IgD-negative memory B cell (primary cell): Measurements from ENCODE around the gene FLAD1. TPM values are rescaled to one million over a fixed set of nuclear protein-coding genes. Genes with fewer than 3 reads are reported as not detected.
"Not testable (repeated sequence)": the region's sequence is repeated elsewhere in the genome, so short reads cannot be mapped to it uniquely, and the experiment has no call there.

Experiments used
- H3K27ac Mint-ChIP-seq, 3 donors: one replicate each; pipeline ENCODE4 v1.8.0; 2020 to 2022; ENCODE audit warnings: mild to moderate bottlenecking in 3 of 3, mixed read lengths in 3 of 3, moderate library complexity in 1 of 3
- H3K27me3 Mint-ChIP-seq: one replicate; pipeline ENCODE4 v1.8.0; 2021; ENCODE audit warnings: mixed read lengths
- H3K36me3 Mint-ChIP-seq: one replicate; pipeline ENCODE4 v1.8.0; 2020; ENCODE audit warnings: mild to moderate bottlenecking, mixed read lengths
- H3K4me1 Mint-ChIP-seq, 3 donors: one replicate each; pipeline ENCODE4 v1.8.0; 2020 to 2022; ENCODE audit warnings: mixed read lengths in 3 of 3, mild to moderate bottlenecking in 1 of 3
- H3K4me3 Mint-ChIP-seq, 4 donors: one replicate each; pipeline ENCODE4 v1.8.0; 2020 to 2022; ENCODE audit warnings: mild to moderate bottlenecking in 4 of 4, mixed read lengths in 4 of 4, moderate library complexity in 3 of 4
- H3K9me3 Mint-ChIP-seq, 3 donors: one replicate each; pipeline ENCODE4 v1.8.0; 2020 to 2021; ENCODE audit warnings: mixed read lengths in 3 of 3, mild to moderate bottlenecking in 1 of 3
- polyA plus RNA-seq: library from polyadenylated mRNA; unstranded; fragments of 300-500 nt; fragmentation: Illumina TruSeq; gene quantifications from one replicate; pipeline ENCODE4 v1.2.3, GENCODE V29; 2021

Gene FLAD1
- polyA plus RNA-seq, 1 donor from 2014 or later = 57.6 TPM

- Mint-ChIP-seq H3K27ac (peak overlapping the region in 1 of 3 donors; percentile 76), H3K9me3 (no peaks in the 10 kb centered on the region), H3K4me1 (peaks cover 0 to 11% (median 9%) of the 10 kb centered on the region in 3 donors), H3K36me3 (peaks cover 5% of the 10 kb centered on the region), H3K4me3 (no peak overlapping the region), H3K27me3 (no peaks in the 10 kb centered on the region)
These were observed 777 bp downstream of the FLAD1 start for GRCh38 chr1:154983776-154984466.

GRCh38 chr1:154986736-154987135 is 3.6 kb downstream of the FLAD1 start:
- not testable (repeated sequence) for H3K9me3 Mint-ChIP-seq, H3K36me3 Mint-ChIP-seq, H3K27ac Mint-ChIP-seq, H3K27me3 Mint-ChIP-seq, H3K4me3 Mint-ChIP-seq
- H3K4me1 Mint-ChIP-seq = peaks cover 0 to 14% (median 10%) of the 10 kb centered on the region in 3 donors

DNA sequence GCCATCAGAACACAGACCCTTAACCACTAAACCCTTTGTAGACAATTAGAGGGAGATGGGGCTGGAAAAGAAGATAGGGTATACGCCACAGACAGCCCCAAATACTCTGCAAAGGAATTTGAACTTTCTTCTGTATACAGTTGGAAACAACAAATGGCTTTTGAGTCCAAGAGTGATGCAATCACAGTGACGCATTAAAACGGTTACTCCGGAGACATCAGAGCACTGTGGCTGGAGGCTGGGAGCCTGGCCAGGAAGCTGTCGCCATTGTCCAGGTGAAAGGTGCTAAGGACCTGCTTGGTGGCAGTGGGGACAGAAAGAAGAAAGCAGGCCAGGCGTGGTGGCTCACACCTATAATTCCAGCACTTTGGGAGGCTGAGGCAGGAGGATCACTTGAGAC is 4.2 kb downstream of the FLAD1 start:
- no peak overlapping the region for H3K4me3 Mint-ChIP-seq
- H3K27me3 Mint-ChIP-seq = no peaks in the 10 kb centered on the region
- peaks cover 3% of the 10 kb centered on the region for H3K36me3 Mint-ChIP-seq
- H3K9me3 Mint-ChIP-seq = no peaks in the 10 kb centered on the region
- peaks cover 0 to 14% (median 10%) of the 10 kb centered on the region in 3 donors for H3K4me1 Mint-ChIP-seq
- no peak overlapping the region for H3K27ac Mint-ChIP-seq

- H3K4me3 Mint-ChIP-seq = peak overlapping the region in 1 of 4 donors; percentile 29
- H3K36me3 Mint-ChIP-seq = peaks cover 4% of the 10 kb centered on the region
- H3K27me3 Mint-ChIP-seq = no peaks in the 10 kb centered on the region
- no peak overlapping the region for H3K27ac Mint-ChIP-seq
- peaks cover 0 to 14% (median 12%) of the 10 kb centered on the region in 3 donors for H3K4me1 Mint-ChIP-seq
- no peaks in the 10 kb centered on the region for H3K9me3 Mint-ChIP-seq
These were observed 5.2 kb downstream of the FLAD1 start for GRCh38 chr1:154988058-154988954.

DNA sequence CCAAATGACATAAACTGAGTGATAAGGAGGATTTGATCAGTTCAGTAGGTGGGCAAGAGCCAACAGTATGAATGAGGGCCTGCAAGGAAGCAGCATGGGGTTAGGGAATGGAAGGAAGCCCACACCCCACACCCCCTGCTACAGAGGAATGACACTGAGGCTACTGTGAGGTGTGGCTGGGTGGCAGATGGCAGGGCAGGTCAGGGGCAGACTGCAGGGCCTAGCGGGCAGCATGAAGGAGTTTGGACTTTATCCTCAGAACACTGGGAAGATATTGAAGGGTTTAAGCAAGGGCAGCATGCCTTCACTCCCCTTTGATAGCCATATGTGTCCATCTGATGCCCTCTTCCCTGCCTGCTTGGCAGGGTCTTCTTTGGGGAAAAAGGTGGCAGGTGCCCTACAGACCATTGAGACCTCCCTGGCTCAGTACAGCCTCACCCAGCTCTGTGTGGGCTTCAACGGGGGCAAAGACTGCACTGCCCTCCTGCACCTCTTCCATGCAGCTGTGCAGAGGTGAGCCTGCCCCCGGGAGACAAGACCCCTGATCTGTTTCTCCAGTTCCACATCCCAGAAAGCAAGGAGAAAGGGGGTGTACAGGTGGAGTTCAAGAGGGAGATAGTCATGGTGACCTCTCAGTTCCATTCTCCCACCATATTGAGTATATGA is 6.2 kb downstream of the FLAD1 start:
- H3K4me3 Mint-ChIP-seq = peak overlapping the region in 1 of 4 donors; percentile 18
- peaks cover 4% of the 10 kb centered on the region for H3K36me3 Mint-ChIP-seq
- H3K27me3 Mint-ChIP-seq = no peaks in the 10 kb centered on the region
- H3K9me3 Mint-ChIP-seq = no peaks in the 10 kb centered on the region
- no peak overlapping the region for H3K27ac Mint-ChIP-seq
- H3K4me1 Mint-ChIP-seq = peaks cover 0 to 9% (median 6%) of the 10 kb centered on the region in 3 donors

DNA sequence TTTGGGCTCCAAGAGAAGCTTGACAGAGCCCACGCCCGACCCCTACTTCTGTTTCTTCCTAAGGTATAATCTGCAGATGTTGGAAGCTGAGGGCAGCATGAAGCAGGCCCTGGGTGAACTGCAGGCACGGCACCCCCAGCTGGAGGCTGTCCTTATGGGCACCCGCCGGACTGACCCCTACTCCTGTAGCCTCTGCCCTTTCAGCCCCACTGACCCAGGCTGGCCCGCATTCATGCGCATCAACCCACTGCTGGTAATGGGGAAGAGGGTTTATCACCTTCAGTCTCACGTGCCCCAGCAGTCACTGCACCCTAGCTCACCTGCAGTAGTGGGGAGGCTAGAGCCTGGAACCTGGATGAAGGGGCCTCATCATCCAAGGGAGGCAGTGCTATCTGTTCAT is 7.1 kb downstream of the FLAD1 start:
- H3K4me3 Mint-ChIP-seq = no peak overlapping the region
- H3K27ac Mint-ChIP-seq = no peak overlapping the region
- H3K4me1 Mint-ChIP-seq = peaks cover 0 to 8% (median 7%) of the 10 kb centered on the region in 3 donors
- H3K27me3 Mint-ChIP-seq = no peaks in the 10 kb centered on the region
- H3K36me3 Mint-ChIP-seq = peaks cover 4% of the 10 kb centered on the region
- H3K9me3 Mint-ChIP-seq = no peaks in the 10 kb centered on the region

DNA sequence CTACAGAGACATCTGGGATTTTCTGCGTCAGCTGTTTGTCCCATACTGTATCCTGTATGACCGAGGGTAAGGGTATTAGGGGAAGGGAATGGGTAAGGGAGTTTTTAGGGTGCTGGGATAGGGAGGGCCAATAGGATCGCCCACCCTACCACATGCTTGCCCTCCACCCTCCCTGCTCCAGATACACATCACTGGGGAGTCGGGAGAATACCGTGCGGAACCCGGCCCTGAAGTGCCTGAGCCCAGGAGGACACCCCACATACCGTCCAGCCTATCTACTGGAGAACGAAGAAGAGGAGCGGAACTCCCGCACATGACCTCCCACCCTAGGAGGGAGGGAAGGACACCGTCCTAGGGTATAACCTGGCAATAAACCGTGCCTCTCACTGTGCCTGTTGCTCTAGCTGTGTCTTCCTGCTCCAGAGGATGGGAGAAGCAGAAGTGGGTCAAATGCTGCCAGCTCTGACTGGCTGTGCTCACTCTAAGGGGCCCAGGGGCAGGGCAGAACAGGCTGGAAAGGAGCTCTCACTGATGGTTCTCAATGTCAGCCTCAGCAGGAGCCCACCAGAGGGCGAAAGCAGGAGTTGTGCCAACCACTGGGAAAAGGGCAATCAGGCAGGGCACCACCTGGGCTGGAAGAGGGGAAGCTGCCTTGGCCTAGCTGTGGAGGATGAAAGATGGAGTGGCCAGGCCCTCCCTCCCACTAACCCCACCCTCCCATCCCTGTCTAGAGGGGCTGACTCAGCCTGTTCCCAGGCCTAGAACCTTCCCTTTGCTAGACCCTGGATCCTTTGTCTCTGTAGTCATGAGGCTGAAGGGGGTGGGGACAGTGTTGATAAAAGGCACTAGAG is 9.8 kb downstream of the FLAD1 start:
- Mint-ChIP-seq H3K36me3 (peaks cover 4% of the 10 kb centered on the region), H3K9me3 (no peaks in the 10 kb centered on the region), H3K4me1 (peaks cover 7 to 12% (median 9%) of the 10 kb centered on the region in 3 donors), H3K27me3 (no peaks in the 10 kb centered on the region), H3K4me3 (no peak overlapping the region), H3K27ac (peak overlapping the region in 2 of 3 donors; percentile 10 to 62)

DNA sequence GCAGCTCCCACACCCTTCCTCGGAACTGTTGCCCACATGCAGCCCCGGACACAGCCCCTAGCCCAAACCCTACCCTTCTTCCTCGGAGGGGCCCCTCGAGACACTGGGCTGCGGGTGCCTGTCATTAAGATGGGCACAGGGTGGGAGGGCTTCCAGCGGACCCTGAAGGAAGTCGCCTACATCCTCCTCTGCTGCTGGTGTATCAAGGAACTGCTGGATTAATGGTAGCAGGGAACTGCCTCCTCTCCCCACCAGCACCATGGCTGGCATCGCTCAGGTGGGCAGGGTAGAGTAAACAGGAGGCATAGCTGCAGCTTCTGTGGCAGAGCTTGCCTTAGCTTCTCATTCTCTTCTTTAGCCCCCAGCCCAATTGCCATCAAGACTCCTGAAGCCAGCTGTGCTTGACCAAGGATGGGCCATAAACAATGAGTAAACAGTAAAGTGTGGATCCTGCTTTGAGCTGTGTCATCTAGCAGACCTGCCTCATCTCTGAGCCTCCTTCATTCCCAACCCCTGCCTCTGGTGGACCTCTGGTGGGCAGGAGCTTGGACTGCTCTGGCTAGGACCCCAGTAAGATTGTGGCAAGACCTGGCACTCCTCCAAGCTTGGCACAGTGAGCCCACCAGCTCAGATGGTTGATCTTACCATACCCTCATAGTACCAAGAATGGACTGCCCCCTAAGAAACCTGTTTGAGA is 10.6 kb downstream of the FLAD1 start, which contains the start of gene LENEP:
TSS of gene LENEP (plus strand) at position 15 of the 697 bp plus-strand sequence. CDS start at position 37, 22 bp downstream.
- Mint-ChIP-seq H3K4me1 (peaks cover 7 to 14% (median 10%) of the 10 kb centered on the region in 3 donors), H3K9me3 (no peaks in the 10 kb centered on the region), H3K4me3 (no peak within 1 kb of the TSS), H3K27me3 (no peaks in the 10 kb centered on the region), H3K36me3 (peaks cover 2% of the 10 kb centered on the region), H3K27ac (peak within 1 kb of the TSS in 2 of 3 donors; percentile 10 to 62)

DNA sequence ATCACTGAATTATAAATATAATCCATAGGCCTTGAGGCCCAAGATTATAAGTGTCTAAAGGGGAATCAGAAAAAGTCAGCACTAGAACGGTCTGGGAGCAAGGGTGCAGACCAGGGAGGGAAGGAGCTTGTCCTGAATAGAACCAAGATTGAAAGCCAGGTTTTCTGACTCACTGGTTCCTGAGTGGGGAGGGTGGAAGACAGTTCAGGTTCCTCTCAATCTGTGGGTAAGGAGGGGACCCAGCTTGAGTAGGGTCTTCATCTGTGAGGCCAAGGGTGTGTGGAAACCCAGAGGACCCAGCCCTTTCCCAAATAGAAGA is 11.1 kb downstream of the FLAD1 start:
- no peaks in the 10 kb centered on the region for H3K27me3 Mint-ChIP-seq
- H3K4me1 Mint-ChIP-seq = peaks cover 6 to 16% (median 15%) of the 10 kb centered on the region in 3 donors
- peaks cover 2% of the 10 kb centered on the region for H3K36me3 Mint-ChIP-seq
- peak overlapping the region in 1 of 3 donors; percentile 48 for H3K27ac Mint-ChIP-seq
- no peak overlapping the region for H3K4me3 Mint-ChIP-seq
- H3K9me3 Mint-ChIP-seq = no peaks in the 10 kb centered on the region

DNA sequence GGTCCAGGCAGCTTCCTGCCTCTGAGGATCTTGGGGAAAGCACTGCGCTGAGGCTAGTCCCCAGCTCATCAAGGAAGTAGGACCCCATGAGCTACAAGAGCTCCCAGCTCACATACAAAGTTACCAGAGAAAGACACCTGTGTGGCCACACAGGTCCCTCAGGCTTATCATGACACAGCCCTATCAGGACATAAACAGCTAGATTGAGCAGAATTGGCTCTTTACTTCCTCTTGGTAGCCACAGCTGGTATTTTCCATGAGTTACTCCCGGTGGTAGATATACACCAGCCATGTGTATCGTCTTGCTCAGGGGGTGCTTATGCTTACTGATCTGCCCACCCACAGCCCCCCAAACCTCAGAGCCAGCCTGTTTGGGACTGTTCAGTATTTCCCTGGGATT is 11.4 kb downstream of the FLAD1 start:
- H3K4me3 Mint-ChIP-seq = peak overlapping the region in 2 of 4 donors; percentile 24 to 65
- peak overlapping the region in 2 of 3 donors; percentile 23 to 88 for H3K27ac Mint-ChIP-seq
- no peaks in the 10 kb centered on the region for H3K9me3 Mint-ChIP-seq
- H3K27me3 Mint-ChIP-seq = no peaks in the 10 kb centered on the region
- peaks cover 2% of the 10 kb centered on the region for H3K36me3 Mint-ChIP-seq
- peaks cover 4 to 17% (median 16%) of the 10 kb centered on the region in 3 donors for H3K4me1 Mint-ChIP-seq

GRCh38 chr1:154995301-154995983 is 12.3 kb downstream of the FLAD1 start:
- not testable (repeated sequence) for H3K27ac Mint-ChIP-seq, H3K36me3 Mint-ChIP-seq, H3K27me3 Mint-ChIP-seq, H3K9me3 Mint-ChIP-seq
- Mint-ChIP-seq H3K4me3 (peak overlapping the region in 2 of 4 donors; percentile 58 to 69), H3K4me1 (peaks cover 7 to 25% (median 19%) of the 10 kb centered on the region in 3 donors)

DNA sequence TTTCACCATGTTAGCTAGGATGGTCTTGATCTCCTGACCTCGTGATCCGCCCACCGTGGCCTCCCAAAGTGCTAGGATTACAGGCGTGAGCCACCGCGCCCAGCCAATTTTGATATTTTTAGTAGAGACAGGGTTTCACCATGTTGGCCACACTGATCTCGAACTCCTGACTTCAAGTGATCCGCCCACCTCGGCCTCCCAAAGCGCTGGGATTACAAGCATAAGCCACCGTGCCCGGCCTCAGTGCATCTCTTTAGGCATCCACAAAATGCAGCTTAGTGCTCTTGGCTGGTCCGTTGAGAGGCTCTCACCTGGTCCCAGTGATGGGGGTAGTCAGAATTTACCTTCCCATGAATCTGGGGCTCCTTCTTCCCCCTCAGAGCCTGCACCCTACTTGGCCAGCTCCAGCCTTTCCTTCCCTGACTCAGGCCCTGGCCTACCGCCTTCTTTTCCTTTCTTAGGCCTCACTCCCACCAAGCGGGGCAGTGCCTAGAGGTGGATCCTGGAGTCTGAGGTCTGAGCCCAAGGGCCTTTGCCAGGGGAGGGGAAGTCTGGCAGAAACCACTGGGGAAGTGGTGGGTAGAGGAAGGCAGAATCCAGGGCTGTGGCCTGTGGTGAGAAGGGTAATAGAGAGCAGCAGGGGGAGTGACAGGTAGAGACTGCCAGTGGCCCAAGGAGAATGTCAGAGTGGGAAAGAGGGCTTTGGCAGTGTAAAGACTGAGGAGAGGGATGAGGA is 14.0 kb downstream of the FLAD1 start:
- Mint-ChIP-seq H3K9me3 (no peaks in the 10 kb centered on the region), H3K36me3 (peaks cover 2% of the 10 kb centered on the region), H3K27me3 (no peaks in the 10 kb centered on the region), H3K4me1 (peaks cover 7 to 25% (median 19%) of the 10 kb centered on the region in 3 donors), H3K27ac (peak overlapping the region in 1 of 3 donors; percentile 78), H3K4me3 (peak overlapping the region in 2 of 4 donors; percentile 76 to 95)
